Stimulated activated CD4-positive, alpha-beta T cell treated with anti-CD3 and anti-CD28 coated beads, Interleukin-15, amount 100 ng/mL, for 24 hours (primary cell): ENCODE data around the gene NSMCE1.
A peak's percentile ranks its signal among the peaks of the same experiment; 100 is the strongest.
"Not testable (repeated sequence)": the region's sequence is repeated elsewhere in the genome, so short reads cannot be mapped to it uniquely, and the experiment has no call there.

ENCODE experiments used
- DNase-seq: peaks from one replicate; pipeline ENCODE4 v3.0.0-alpha.2; 2020

NSMCE1 gene

GRCh38 chr16:27269300-27270150 is 953 bp upstream of the NSMCE1 start:
- no peak for DNase-seq

- no peak for DNase-seq
Observed at GRCh38 chr16:27267037-27267677, 1.4 kb downstream of the NSMCE1 start.

GRCh38 chr16:27265982-27266381 is 2.6 kb downstream of the NSMCE1 start:
- no peak for DNase-seq

- DNase-seq: no peak
Observed at GRCh38 chr16:27264151-27264550, 4.4 kb downstream of the NSMCE1 start.

GRCh38 chr16:27262904-27263423 is 5.6 kb downstream of the NSMCE1 start:
- not testable (repeated sequence) for DNase-seq

- DNase-seq: no peak
Observed at GRCh38 chr16:27259710-27260109, 8.9 kb downstream of the NSMCE1 start.

GRCh38 chr16:27258241-27258734 is 10.3 kb downstream of the NSMCE1 start:
- no peak for DNase-seq

- no peak for DNase-seq
Observed at GRCh38 chr16:27257271-27257670, 11.3 kb downstream of the NSMCE1 start.

GRCh38 chr16:27256861-27257260 is 11.7 kb downstream of the NSMCE1 start:
- DNase-seq: no peak

GRCh38 chr16:27254262-27254811 is 14.2 kb downstream of the NSMCE1 start:
- no peak for DNase-seq

GRCh38 chr16:27253526-27253930 is 15.0 kb downstream of the NSMCE1 start:
- no peak for DNase-seq

- DNase-seq: no peak
Observed at GRCh38 chr16:27252206-27252585, 16.4 kb downstream of the NSMCE1 start.

GRCh38 chr16:27251541-27252205 is 16.9 kb downstream of the NSMCE1 start:
- DNase-seq: no peak

- not testable (repeated sequence) for DNase-seq
Observed at GRCh38 chr16:27248886-27249285, 19.7 kb downstream of the NSMCE1 start.

GRCh38 chr16:27248036-27248435 is 20.5 kb downstream of the NSMCE1 start:
- DNase-seq: no peak

GRCh38 chr16:27247076-27247475 is 21.5 kb downstream of the NSMCE1 start:
- DNase-seq: not testable (repeated sequence)

- DNase-seq: no peak
Observed at GRCh38 chr16:27246439-27246838, 22.1 kb downstream of the NSMCE1 start.

GRCh38 chr16:27245276-27246172 is 23.0 kb downstream of the NSMCE1 start:
- peak; percentile 81 for DNase-seq

- DNase-seq: no peak
Observed at GRCh38 chr16:27244363-27244755, 24.2 kb downstream of the NSMCE1 start.

- DNase-seq: peak; percentile 2
Observed at GRCh38 chr16:27243725-27244362, 24.7 kb downstream of the NSMCE1 start.

GRCh38 chr16:27242868-27243590 is 25.5 kb downstream of the NSMCE1 start:
- peak; percentile 39 for DNase-seq
